Smooth muscle cell (in vitro differentiated cells): ENCODE measurements around the gene PPM1G. TPM values are rescaled to one million over a fixed set of nuclear protein-coding genes. Genes with fewer than 3 reads are reported as not detected.
"Not testable (repeated sequence)": the region's sequence is repeated elsewhere in the genome, so short reads cannot be mapped to it uniquely, and the experiment has no call there.

Experiments
- DNase-seq: peaks from one replicate; lab custom pipeline; 2025; ENCODE audit not compliant: unreplicated experiment; lab: John Stamatoyannopoulos, UW
- H2AFZ ChIP-seq: fragments of 200-600 bp; sonication (generic); 2 replicates; pipeline ENCODE4 v1.6.0; 2016; ENCODE audit warnings: antibody characterized with exemption, low read depth, mild to moderate bottlenecking
- H3F3A ChIP-seq: fragments of 200-600 bp; sonication (generic); 2 replicates; pipeline ENCODE4 v1.6.0; 2017; ENCODE audit warnings: antibody characterized with exemption, low read depth
- H3K27ac ChIP-seq: fragments of 200-600 bp; sonication (generic); 2 replicates; pipeline ENCODE4 v1.5.1; 2016; ENCODE audit warnings: low read depth, mild to moderate bottlenecking
- H3K27me3 ChIP-seq: fragments of 200-600 bp; sonication (generic); 2 replicates; pipeline ENCODE4 v1.6.1; 2016; ENCODE audit warnings: low read depth, mild to moderate bottlenecking
- H3K36me3 ChIP-seq: fragments of 200-600 bp; sonication (generic); 2 replicates; pipeline ENCODE4 v1.5.1; 2016; ENCODE audit warnings: low read depth
- H3K4me1 ChIP-seq: fragments of 200-600 bp; sonication (generic); 2 replicates; pipeline ENCODE4 v1.5.1; 2016; ENCODE audit warnings: low read depth
- H3K4me2 ChIP-seq: fragments of 200-600 bp; sonication (generic); 2 replicates; pipeline ENCODE4 v1.6.0; 2016; ENCODE audit warnings: mild to moderate bottlenecking
- H3K4me3 ChIP-seq: fragments of 200-600 bp; sonication (generic); 2 replicates; pipeline ENCODE4 v1.5.1; 2016; ENCODE audit warnings: mild to moderate bottlenecking
- H3K79me2 ChIP-seq: fragments of 200-600 bp; sonication (generic); 2 replicates; pipeline ENCODE4 v1.6.0; 2016; ENCODE audit warnings: low read depth, mild to moderate bottlenecking
- H3K9ac ChIP-seq: fragments of 200-600 bp; sonication (generic); 2 replicates; pipeline ENCODE4 v1.6.0; 2016; ENCODE audit warnings: low read depth
- H3K9me3 ChIP-seq: fragments of 200-600 bp; sonication (generic); replicated peaks from 2 replicates; pipeline ENCODE4 v1.5.1; 2016; ENCODE audit warnings: low read depth
- H4K20me1 ChIP-seq: fragments of 200-600 bp; sonication (generic); 2 replicates; pipeline ENCODE4 v1.6.0; 2016; ENCODE audit warnings: low read depth
- WGBS: methylation state at CpG from one replicate; pipeline ENCODE4 v1.1.7; 2016; ENCODE audit warnings: low lambda C conversion rate; 5-methylcytosine and 5-hydroxymethylcytosine counted together
- polyA plus RNA-seq: library from polyadenylated mRNA; unstranded; fragments of >200 nt; fragmentation: Nextera tagmentation; extraction: Ambion mirVana; gene quantifications from 2 replicates; pipeline ENCODE4 v1.2.1, GENCODE V29; 2016
- total RNA-seq: library from RNA; depleted of rRNA; stranded (reverse); fragments of >200 nt; gene quantifications from 2 replicates; pipeline ENCODE4 v1.2.3, GENCODE V29; 2014
- TF ChIP-seq, protein P1 (sequence below): fragments of 200-600 bp; sonication (generic); IDR thresholded peaks from 2 replicates; pipeline ENCODE4 v1.5.1; 2017; ENCODE audit warnings: borderline replicate concordance, mild to moderate bottlenecking, antibody characterized with exemption; ENCODE audit not compliant: insufficient read depth, poor library complexity, severe bottlenecking

Gene PPM1G
- total and polyA plus RNA-seq, 2 experiments from 2014 or later: 30.2 to 48.7 TPM

DNA sequence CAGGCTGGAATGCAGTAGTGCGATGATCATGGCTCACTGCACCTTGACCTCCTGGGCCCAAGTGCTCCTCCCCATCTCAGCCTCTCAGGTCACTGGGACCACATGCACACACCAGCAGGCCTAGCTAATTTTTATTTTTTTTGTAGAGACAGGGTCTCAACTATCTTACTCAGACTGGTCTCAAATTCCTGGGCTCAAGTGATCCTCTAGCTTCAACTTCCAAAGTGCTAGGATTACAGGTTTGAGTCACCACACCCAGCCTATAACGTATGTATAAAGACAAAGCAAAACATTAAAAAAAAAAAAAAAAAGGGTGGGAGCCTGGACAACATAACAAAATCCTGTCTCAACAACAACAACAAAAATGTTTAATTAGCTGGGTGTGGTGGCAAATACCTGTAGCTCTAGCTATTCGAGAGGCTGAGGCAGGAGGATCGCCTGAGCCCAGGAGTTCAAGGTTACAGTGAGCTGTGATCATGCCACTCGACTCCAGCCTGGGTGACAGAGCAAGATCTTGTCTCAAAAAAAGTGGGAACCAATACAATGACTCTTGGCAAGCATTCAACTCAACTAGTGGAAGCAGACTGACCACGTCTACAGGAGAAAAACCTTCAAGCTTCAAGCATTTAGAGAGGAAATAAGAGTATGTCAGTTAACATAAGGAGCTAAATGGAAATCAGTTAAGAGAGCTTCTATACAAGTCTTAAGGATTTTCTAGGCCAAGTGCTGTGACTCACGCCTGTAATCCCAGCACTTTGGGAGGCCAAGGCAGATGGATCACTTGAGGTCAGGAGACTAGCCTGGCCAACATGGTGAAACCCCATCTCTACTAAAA, 55.4 kb downstream of the PPM1G start:
- H3K36me3 ChIP-seq: no peaks in the 10 kb centered on the region
- TF ChIP-seq, protein P1, sequence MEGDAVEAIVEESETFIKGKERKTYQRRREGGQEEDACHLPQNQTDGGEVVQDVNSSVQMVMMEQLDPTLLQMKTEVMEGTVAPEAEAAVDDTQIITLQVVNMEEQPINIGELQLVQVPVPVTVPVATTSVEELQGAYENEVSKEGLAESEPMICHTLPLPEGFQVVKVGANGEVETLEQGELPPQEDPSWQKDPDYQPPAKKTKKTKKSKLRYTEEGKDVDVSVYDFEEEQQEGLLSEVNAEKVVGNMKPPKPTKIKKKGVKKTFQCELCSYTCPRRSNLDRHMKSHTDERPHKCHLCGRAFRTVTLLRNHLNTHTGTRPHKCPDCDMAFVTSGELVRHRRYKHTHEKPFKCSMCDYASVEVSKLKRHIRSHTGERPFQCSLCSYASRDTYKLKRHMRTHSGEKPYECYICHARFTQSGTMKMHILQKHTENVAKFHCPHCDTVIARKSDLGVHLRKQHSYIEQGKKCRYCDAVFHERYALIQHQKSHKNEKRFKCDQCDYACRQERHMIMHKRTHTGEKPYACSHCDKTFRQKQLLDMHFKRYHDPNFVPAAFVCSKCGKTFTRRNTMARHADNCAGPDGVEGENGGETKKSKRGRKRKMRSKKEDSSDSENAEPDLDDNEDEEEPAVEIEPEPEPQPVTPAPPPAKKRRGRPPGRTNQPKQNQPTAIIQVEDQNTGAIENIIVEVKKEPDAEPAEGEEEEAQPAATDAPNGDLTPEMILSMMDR: no peak
- H3K4me2 ChIP-seq: peak overlapping the region; percentile 89
- H3K27me3 ChIP-seq: no peaks in the 10 kb centered on the region
- no peak for DNase-seq
- H2AFZ ChIP-seq: no peak overlapping the region
- peak overlapping the region; percentile 93 for H3K27ac ChIP-seq
- H4K20me1 ChIP-seq: peaks cover 54% of the 10 kb centered on the region
- no peaks in the 10 kb centered on the region for H3K9me3 ChIP-seq
- H3K79me2 ChIP-seq: peaks cover 77% of the 10 kb centered on the region
- 56% methylated on average over 7 of the region's 7 CpGs for WGBS
- H3K4me1 ChIP-seq: peaks cover 27% of the 10 kb centered on the region
- H3F3A ChIP-seq: peaks cover 16% of the 10 kb centered on the region
- no peak overlapping the region for H3K4me3 ChIP-seq
- peak overlapping the region; percentile 87 for H3K9ac ChIP-seq

DNA sequence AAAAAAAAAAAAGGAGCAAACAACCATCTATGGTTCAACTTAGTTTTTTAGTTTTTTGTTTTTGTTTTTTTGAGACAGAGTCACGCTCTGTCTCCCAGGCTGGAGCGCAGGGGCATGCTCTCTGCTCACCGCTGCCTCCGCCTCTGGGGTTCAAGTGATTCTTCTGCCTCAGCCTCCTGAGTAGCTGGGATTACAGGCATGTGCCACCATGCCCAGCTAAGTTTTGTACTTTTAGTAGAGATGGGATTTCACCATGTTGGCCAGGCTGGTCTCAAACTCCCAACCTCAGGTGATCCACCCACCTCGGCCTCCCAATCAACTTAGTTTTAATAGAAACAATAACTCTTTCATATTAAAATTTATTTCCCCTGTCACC, 56.0 kb downstream of the PPM1G start:
- Histone ChIP-seq H3K4me2 (peak overlapping the region; percentile 89), H4K20me1 (peaks cover 56% of the 10 kb centered on the region), H3K27ac (peak overlapping the region; percentile 93), H3K79me2 (peaks cover 79% of the 10 kb centered on the region), H3K9ac (peak overlapping the region; percentile 15), H3K4me1 (peaks cover 27% of the 10 kb centered on the region), H3F3A (peaks cover 16% of the 10 kb centered on the region)
- not testable (repeated sequence) for H3K27me3 ChIP-seq, DNase-seq, H2AFZ ChIP-seq, H3K9me3 ChIP-seq, H3K4me3 ChIP-seq, H3K36me3 ChIP-seq
- WGBS: 97% methylated on average over 5 of the region's 5 CpGs

DNA sequence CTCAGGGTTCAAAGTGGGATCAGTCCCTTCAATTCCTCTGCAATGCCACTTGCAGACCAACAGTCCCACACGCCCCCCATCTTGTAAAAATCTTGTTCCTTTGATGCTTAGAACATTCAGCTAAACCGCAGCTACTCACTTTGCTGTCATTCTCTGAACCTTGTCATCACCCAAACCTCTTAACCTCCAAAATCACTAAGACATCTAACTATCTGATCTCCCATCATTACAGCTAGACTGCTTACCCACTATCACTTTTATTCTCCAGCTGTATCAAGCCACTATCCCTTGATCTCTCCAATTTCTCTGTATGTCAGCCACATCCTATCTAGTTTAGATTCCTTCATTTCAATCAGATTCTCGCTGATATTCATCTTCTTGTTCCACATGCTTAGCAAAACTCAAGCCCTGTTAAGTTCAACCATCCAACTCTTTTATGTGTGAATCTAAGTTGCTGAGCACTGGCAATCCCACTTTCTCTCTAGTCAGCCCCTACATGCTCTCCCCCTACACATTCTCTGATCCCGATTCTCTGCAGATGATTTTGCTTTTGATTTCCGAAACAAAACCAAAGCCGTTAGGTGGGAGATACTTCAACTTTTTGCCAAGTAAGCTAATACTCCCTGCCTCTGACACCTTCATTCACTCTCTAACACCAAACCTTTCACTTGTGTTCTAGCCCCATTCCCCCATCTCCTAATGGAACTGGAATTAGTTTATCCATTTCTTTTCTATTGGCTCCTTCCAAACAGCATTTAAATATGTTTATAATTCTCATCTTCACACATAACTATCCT, 57.4 kb downstream of the PPM1G start:
- H3K27ac ChIP-seq: no peak overlapping the region

More for the DNA sequence above, 57.4 kb downstream of the PPM1G start:
- Histone ChIP-seq H3F3A (peaks cover 16% of the 10 kb centered on the region), H3K4me1 (peaks cover 18% of the 10 kb centered on the region), H2AFZ (no peak overlapping the region), H3K36me3 (no peaks in the 10 kb centered on the region), H3K9me3 (no peaks in the 10 kb centered on the region), H3K9ac (no peak overlapping the region), H3K27me3 (no peaks in the 10 kb centered on the region), H3K4me3 (no peak overlapping the region), H3K4me2 (no peak overlapping the region), H3K79me2 (peaks cover 82% of the 10 kb centered on the region), H4K20me1 (peaks cover 70% of the 10 kb centered on the region)
- no peak for DNase-seq
- 93% methylated on average over 6 of the region's 6 CpGs for WGBS
- TF ChIP-seq, protein P1: no peak
